Endothelial cell of umbilical vein (primary cell): Measurements from ENCODE around the gene ANKS6. TPM values are rescaled to one million over a fixed set of nuclear protein-coding genes. Genes with fewer than 3 reads are reported as not detected.

Experiments used
- BruUV-seq: library from RNA; stranded (reverse); fragments of 400-500 nt; replicated peaks from 2 replicates; lab custom pipeline; 2021; lab: Mats Ljungman, UMichigan
- CTCF ChIA-PET: fragments of 300-600, 350-600 bp; sonication (Branson Sonifier 250); formaldehyde crosslinking; loops from one replicate; lab custom pipeline; 2021; ENCODE audit warnings: antibody characterized with exemption, inconsistent platforms; lab: Charles Lee
- POLR2A ChIA-PET: fragments of 300-600, 350-600 bp; sonication (Branson Sonifier 250); formaldehyde crosslinking; loops from one replicate; lab custom pipeline; 2021; ENCODE audit warnings: antibody characterized with exemption, inconsistent platforms; lab: Charles Lee
- DNase-seq: peaks from one replicate; pipeline ENCODE4 v3.0.0-alpha.2; 2011; ENCODE audit warnings: low read depth, low spot score
- FAIRE-seq: peaks from 2 replicates; lab custom pipeline; 2011; peaks lifted over from hg19 to GRCh38; lab: Jason Lieb, UNC
- H2AFZ ChIP-seq: 2 replicates; pipeline ENCODE4 v1.6.0; 2012; ENCODE audit warnings: low read depth, low read length, control low read depth, inconsistent platforms
- H3K27ac ChIP-seq: 2 replicates; pipeline ENCODE4 v1.5.1; 2011; ENCODE audit warnings: low read depth, mild to moderate bottlenecking, control low read depth, low read length, moderate library complexity; ENCODE audit not compliant: insufficient read depth
- H3K27me3 ChIP-seq, 2 experiments: 2 replicates each; pipeline versions ENCODE4 v1.6.0 to v1.6.1; 2011; ENCODE audit warnings: low read length in 2 of 2, mixed read lengths in 1 of 2; ENCODE audit not compliant: control insufficient read depth in 2 of 2, insufficient read depth in 2 of 2
- H3K36me3 ChIP-seq, 2 experiments: 2 replicates in 1 of 2; 3 replicates in 1 of 2; pipeline ENCODE4 v1.5.1; 2011; ENCODE audit warnings: low read length in 2 of 2, mild to moderate bottlenecking in 1 of 2, moderate library complexity in 1 of 2; ENCODE audit not compliant: control insufficient read depth in 2 of 2, insufficient read depth in 2 of 2; ENCODE audit errors: extremely low read depth in 1 of 2
- H3K4me1 ChIP-seq: 3 replicates; pipeline ENCODE4 v1.5.1; 2011; ENCODE audit warnings: mild to moderate bottlenecking, low read length; ENCODE audit not compliant: control insufficient read depth, insufficient read depth; ENCODE audit errors: extremely low read depth
- H3K4me2 ChIP-seq: 2 replicates; pipeline ENCODE4 v1.6.1; 2011; ENCODE audit warnings: low read length, control low read depth, mixed read lengths; ENCODE audit not compliant: insufficient read depth
- H3K4me3 ChIP-seq, 3 experiments: fragments of 200-600 bp in 1 of 3; sonication (generic), shearing (Covaris generic) in 1 of 3; replicated peaks in 1 of 3; 2 replicates each; pipeline ENCODE4 v1.5.1; 2011 to 2016; ENCODE audit warnings: control low read depth in 3 of 3, low read length in 3 of 3, mild to moderate bottlenecking in 2 of 3, inconsistent platforms in 1 of 3, low read depth in 1 of 3, moderate library complexity in 1 of 3; ENCODE audit not compliant: insufficient read depth in 1 of 3
- H3K79me2 ChIP-seq: 2 replicates; pipeline ENCODE4 v1.6.0; 2012; ENCODE audit warnings: low read length, inconsistent platforms; ENCODE audit not compliant: control insufficient read depth, insufficient read depth
- H3K9ac ChIP-seq: replicated peaks from 2 replicates; pipeline ENCODE3; 2011; ENCODE audit warnings: low read length, control low read depth; ENCODE audit not compliant: insufficient read depth; ENCODE audit errors: extremely low read depth
- H3K9me1 ChIP-seq: replicated peaks from 3 replicates; pipeline ENCODE4 v1.6.0; 2011; ENCODE audit warnings: mild to moderate bottlenecking, low read length; ENCODE audit not compliant: control insufficient read depth, insufficient read depth; ENCODE audit errors: extremely low read depth
- H3K9me3 ChIP-seq: replicated peaks from 2 replicates; pipeline ENCODE4 v1.5.1; 2012; ENCODE audit warnings: low read length, inconsistent platforms; ENCODE audit not compliant: control insufficient read depth, insufficient read depth
- H4K20me1 ChIP-seq: replicated peaks from 2 replicates; pipeline ENCODE3; 2011; ENCODE audit warnings: mild to moderate bottlenecking, low read length; ENCODE audit not compliant: control insufficient read depth, insufficient read depth; ENCODE audit errors: extremely low read depth
- CTCF ChIP-seq, 2 donors: IDR thresholded peaks; 1 replicate in 1 of 2; 2 replicates in 1 of 2; pipeline ENCODE4 v1.5.1; 2011; ENCODE audit warnings: low read length in 2 of 2, mild to moderate bottlenecking in 2 of 2, moderate library complexity in 2 of 2, control low read depth in 1 of 2, inconsistent platforms in 1 of 2, low read depth in 1 of 2; ENCODE audit not compliant: insufficient read depth in 1 of 2; ENCODE audit errors: extremely low read depth in 1 of 2
- EZH2 ChIP-seq: IDR thresholded peaks from 2 replicates; pipeline ENCODE4 v1.6.1; 2012; ENCODE audit warnings: borderline replicate concordance, low read depth, mild to moderate bottlenecking, moderate library complexity, low read length, inconsistent platforms; ENCODE audit not compliant: severe bottlenecking
- FOS ChIP-seq: IDR thresholded peaks from 2 replicates; pipeline ENCODE4 v1.6.1; 2011; ENCODE audit warnings: mild to moderate bottlenecking, low read length, moderate library complexity, borderline replicate concordance; ENCODE audit not compliant: insufficient read depth
- GATA2 ChIP-seq: IDR thresholded peaks from 2 replicates; pipeline ENCODE4 v1.7.0; 2011; ENCODE audit warnings: low read depth, mild to moderate bottlenecking, moderate library complexity, mixed read lengths, low read length; ENCODE audit not compliant: insufficient read length, insufficient read depth
- JUN ChIP-seq: IDR thresholded peaks from 2 replicates; pipeline ENCODE4 v1.6.1; 2011; ENCODE audit warnings: borderline replicate concordance, low read depth; ENCODE audit not compliant: insufficient read length, insufficient read depth
- MAX ChIP-seq: IDR thresholded peaks from 2 replicates; pipeline ENCODE4 v1.6.1; 2011; ENCODE audit not compliant: insufficient read depth, insufficient read length
- MYC ChIP-seq: IDR thresholded peaks from one replicate; pipeline ENCODE4 v1.6.1; 2011; ENCODE audit warnings: mild to moderate bottlenecking, low read depth, low read length
- POLR2A ChIP-seq: IDR thresholded peaks from 2 replicates; pipeline ENCODE4 v1.6.1; 2012; ENCODE audit warnings: low read depth, mild to moderate bottlenecking, control low read depth, low read length
- POLR2AphosphoS5 ChIP-seq: IDR thresholded peaks from 2 replicates; pipeline ENCODE4 v1.6.1; 2012; ENCODE audit warnings: low read depth, mild to moderate bottlenecking, control low read depth, low read length, moderate library complexity; ENCODE audit not compliant: insufficient read depth
- dilution Hi-C: fragments of 300-500 bp; cut with MboI; formaldehyde crosslinking; loops from one replicate; pipeline ENCODE4 v1.15.0; 2019; ENCODE audit warnings: low sequenced_read_pairs; ENCODE audit not compliant: extremely low pct_ligation_motif_present
- intact Hi-C: fragments of 100-400 bp; cut with micrococcal nuclease; formaldehyde crosslinking; loops from one replicate; pipeline ENCODE4 v1.10.0; 2022
- polyA plus RNA-seq, 4 experiments: library from polyadenylated mRNA; depleted of rRNA in 3 of 4; stranded (reverse) in 3 of 4; unstranded in 1 of 4; fragments of >200 nt; gene quantifications; 2 replicates each; pipeline versions ENCODE4 v1.2.1 to v1.2.3, GENCODE V29; 2011 to 2012; ENCODE audit warnings: missing spikeins in 1 of 4
- total RNA-seq: library from RNA; stranded (reverse); gene quantifications from 2 replicates; pipeline ENCODE4 v1.2.3, GENCODE V29; 2021

ANKS6 gene
- total and polyA plus RNA-seq, 2 donors (not counting 3 experiments of a cell fraction or from before 2014, with no cell fraction given) = 15.5 to 18.6 TPM

GRCh38 chr9:98767196-98767595 is 29.2 kb downstream of the ANKS6 start:
- Histone ChIP-seq H3K9me1 (no peaks in the 10 kb centered on the region), H2AFZ (no peak overlapping the region), H3K4me2 (no peak overlapping the region), H3K4me1 (no peaks in the 10 kb centered on the region), H3K9ac (no peak overlapping the region), H3K79me2 (no peaks in the 10 kb centered on the region), H3K36me3 (peaks cover 0 to 11% of the 10 kb centered on the region in 2 experiments), H3K27me3 (no peaks in the 10 kb centered on the region), H3K4me3 (no peak overlapping the region), H3K9me3 (no peaks in the 10 kb centered on the region), H4K20me1 (no peaks in the 10 kb centered on the region), H3K27ac (no peak overlapping the region)
- intact Hi-C loops (no loop called here), dilution Hi-C loops (loop anchor here (25.0 kb wide), 1 partner anchor 480 kb away; no protein-coding TSS in a partner anchor)
- TF ChIP-seq MYC (no peak), MAX (no peak)
- no TSS peak for BruUV-seq
- POLR2A ChIA-PET = no interaction called here
- no peak for FAIRE-seq
- CTCF ChIA-PET = interaction anchor here (1.0 to 2.2 kb wide), 3 partner anchors 9 to 59 kb away, joined by 3 to 8 read pairs (median 3); no protein-coding TSS in a partner anchor
- DNase-seq = no peak

GRCh38 chr9:98766586-98766985 is 29.8 kb downstream of the ANKS6 start:
- no peak overlapping the region for H3K4me3 ChIP-seq
- intact Hi-C loops (no loop called here), dilution Hi-C loops (loop anchor here (25.0 kb wide), 1 partner anchor 479 kb away; no protein-coding TSS in a partner anchor)
- no peaks in the 10 kb centered on the region for H3K9me1 ChIP-seq
- no TSS peak for BruUV-seq
- FAIRE-seq (no peak), DNase-seq (no peak)
- no peaks in the 10 kb centered on the region for H3K4me1 ChIP-seq
- no peak overlapping the region for H3K4me2 ChIP-seq
- ChIA-PET CTCF (interaction anchor here (0.9 to 2.2 kb wide), 5 partner anchors 8 to 59 kb away, joined by 3 to 10 read pairs (median 6); no protein-coding TSS in a partner anchor), POLR2A (no interaction called here)
- no peak overlapping the region for H3K27ac ChIP-seq
- no peaks in the 10 kb centered on the region for H3K79me2 ChIP-seq
- no peaks in the 10 kb centered on the region for H3K27me3 ChIP-seq
- H3K36me3 ChIP-seq = peaks cover 0 to 11% of the 10 kb centered on the region in 2 experiments
- TF ChIP-seq GATA2 = no peak
- TF ChIP-seq POLR2A = no peak
- TF ChIP-seq FOS = no peak
- TF ChIP-seq MAX = no peak
- TF ChIP-seq JUN = no peak
- TF ChIP-seq CTCF (IDR thresholded peaks at IDR 0.05; ENCODE audit: extremely low read depth in 1 of 2, insufficient read depth in 1 of 2, low read depth in 1 of 2, low read length in 2 of 2) = no peak
- TF ChIP-seq POLR2AphosphoS5 = no peak
- TF ChIP-seq EZH2 = no peak
- TF ChIP-seq MYC = no peak
- no peak overlapping the region for H3K9ac ChIP-seq
- H3K9me3 ChIP-seq = no peaks in the 10 kb centered on the region
- H4K20me1 ChIP-seq = no peaks in the 10 kb centered on the region
- no peak overlapping the region for H2AFZ ChIP-seq
